NCI-H1048 (cell line): Measurements from ENCODE around the gene PITPNM3.

Source experiments
- DNase-seq: peaks from one replicate; lab custom pipeline; 2025; lab: John Stamatoyannopoulos, UW

The PITPNM3 gene

GRCh38 chr17:6479622-6480302, 76.6 kb downstream of the PITPNM3 start:
- DNase-seq: no peak

- DNase-seq: no peak
Observed at GRCh38 chr17:6478486-6478885, 77.9 kb downstream of the PITPNM3 start.

- no peak for DNase-seq
Observed at GRCh38 chr17:6477831-6478383, 78.4 kb downstream of the PITPNM3 start.

GRCh38 chr17:6476810-6477179, 79.6 kb downstream of the PITPNM3 start:
- DNase-seq: no peak

- DNase-seq: no peak
Observed at GRCh38 chr17:6476076-6476809, 80.1 kb downstream of the PITPNM3 start.

GRCh38 chr17:6475411-6475810, 80.9 kb downstream of the PITPNM3 start:
- no peak for DNase-seq

GRCh38 chr17:6474906-6475305, 81.4 kb downstream of the PITPNM3 start:
- no peak for DNase-seq

GRCh38 chr17:6474376-6474775, 82.0 kb downstream of the PITPNM3 start:
- DNase-seq: no peak

- DNase-seq: no peak
Observed at GRCh38 chr17:6473128-6473767, 83.1 kb downstream of the PITPNM3 start.

- DNase-seq: no peak
Observed at GRCh38 chr17:6472517-6472916, 83.8 kb downstream of the PITPNM3 start.

- no peak for DNase-seq
Observed at GRCh38 chr17:6471531-6472465, 84.6 kb downstream of the PITPNM3 start.

- no peak for DNase-seq
Observed at GRCh38 chr17:6470751-6471521, 85.4 kb downstream of the PITPNM3 start.

- no peak for DNase-seq
Observed at GRCh38 chr17:6470146-6470718, 86.1 kb downstream of the PITPNM3 start.

- DNase-seq: no peak
Observed at GRCh38 chr17:6468051-6468790, 88.1 kb downstream of the PITPNM3 start.

GRCh38 chr17:6467567-6467966, 88.8 kb downstream of the PITPNM3 start:
- no peak for DNase-seq

- no peak for DNase-seq
Observed at GRCh38 chr17:6465206-6466003, 91.0 kb downstream of the PITPNM3 start.

- no peak for DNase-seq
Observed at GRCh38 chr17:6464446-6465041, 91.8 kb downstream of the PITPNM3 start.

- no peak for DNase-seq
Observed at GRCh38 chr17:6463616-6464445, 92.5 kb downstream of the PITPNM3 start.
